Measurements from ENCODE around the gene RAI14.

GRCh38 chr5:34669931-34670516 lies 13.9 kb downstream of the RAI14 start:
- TF ChIP-seq, protein P1, sequence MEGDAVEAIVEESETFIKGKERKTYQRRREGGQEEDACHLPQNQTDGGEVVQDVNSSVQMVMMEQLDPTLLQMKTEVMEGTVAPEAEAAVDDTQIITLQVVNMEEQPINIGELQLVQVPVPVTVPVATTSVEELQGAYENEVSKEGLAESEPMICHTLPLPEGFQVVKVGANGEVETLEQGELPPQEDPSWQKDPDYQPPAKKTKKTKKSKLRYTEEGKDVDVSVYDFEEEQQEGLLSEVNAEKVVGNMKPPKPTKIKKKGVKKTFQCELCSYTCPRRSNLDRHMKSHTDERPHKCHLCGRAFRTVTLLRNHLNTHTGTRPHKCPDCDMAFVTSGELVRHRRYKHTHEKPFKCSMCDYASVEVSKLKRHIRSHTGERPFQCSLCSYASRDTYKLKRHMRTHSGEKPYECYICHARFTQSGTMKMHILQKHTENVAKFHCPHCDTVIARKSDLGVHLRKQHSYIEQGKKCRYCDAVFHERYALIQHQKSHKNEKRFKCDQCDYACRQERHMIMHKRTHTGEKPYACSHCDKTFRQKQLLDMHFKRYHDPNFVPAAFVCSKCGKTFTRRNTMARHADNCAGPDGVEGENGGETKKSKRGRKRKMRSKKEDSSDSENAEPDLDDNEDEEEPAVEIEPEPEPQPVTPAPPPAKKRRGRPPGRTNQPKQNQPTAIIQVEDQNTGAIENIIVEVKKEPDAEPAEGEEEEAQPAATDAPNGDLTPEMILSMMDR (IDR thresholded peaks at IDR 0.05): no peak
- TF ChIP-seq ZFX (IDR thresholded peaks at IDR 0.05; ENCODE audit: borderline replicate concordance): no peak
